GM19043 (cell line): ENCODE measurements around the gene GTF2A1.

Source experiments
- ATAC-seq: cut with Tn5 transposase; IDR thresholded peaks from one replicate; pipeline ENCODE4 v1.9.1; 2021; ENCODE audit warnings: low read depth; ENCODE audit not compliant: unreplicated experiment

GTF2A1 gene

DNA sequence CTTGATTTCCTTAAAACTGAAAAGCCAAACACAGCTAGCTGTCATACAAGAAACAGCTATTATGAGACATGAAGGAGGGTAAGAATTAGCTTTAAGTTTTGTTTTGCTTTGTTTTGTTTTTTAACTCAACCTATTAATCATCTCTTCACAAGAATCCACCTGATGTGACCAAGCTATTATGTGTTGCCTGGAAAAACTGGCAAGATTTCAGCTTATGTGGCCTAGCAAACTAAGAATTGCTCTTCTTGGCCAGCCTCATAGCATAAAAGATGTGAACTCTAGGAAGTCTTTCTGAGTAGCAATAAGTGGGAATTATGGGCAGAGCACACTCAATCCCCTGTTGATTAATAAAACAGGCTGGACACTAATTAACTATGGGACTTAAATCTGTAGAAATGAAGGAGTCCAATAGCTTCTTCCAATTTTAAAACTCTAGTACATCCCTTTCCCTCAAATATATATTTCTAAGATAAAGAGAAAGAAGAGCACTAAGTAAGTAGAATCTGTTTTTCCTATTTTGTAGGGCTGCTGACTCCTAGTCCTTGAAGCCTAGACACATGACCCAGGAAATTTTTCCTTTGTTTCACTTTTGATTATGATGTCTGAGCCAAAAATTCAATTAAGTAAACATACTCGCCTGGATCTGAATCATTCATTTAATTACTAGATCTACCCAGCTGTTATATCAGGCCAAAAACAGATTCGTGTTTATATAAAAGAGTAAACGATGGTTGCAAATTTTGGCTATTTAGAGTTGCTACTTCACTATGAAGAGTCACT is 75.7 kb downstream of the GTF2A1 start:
- ATAC-seq, result no peak

DNA sequence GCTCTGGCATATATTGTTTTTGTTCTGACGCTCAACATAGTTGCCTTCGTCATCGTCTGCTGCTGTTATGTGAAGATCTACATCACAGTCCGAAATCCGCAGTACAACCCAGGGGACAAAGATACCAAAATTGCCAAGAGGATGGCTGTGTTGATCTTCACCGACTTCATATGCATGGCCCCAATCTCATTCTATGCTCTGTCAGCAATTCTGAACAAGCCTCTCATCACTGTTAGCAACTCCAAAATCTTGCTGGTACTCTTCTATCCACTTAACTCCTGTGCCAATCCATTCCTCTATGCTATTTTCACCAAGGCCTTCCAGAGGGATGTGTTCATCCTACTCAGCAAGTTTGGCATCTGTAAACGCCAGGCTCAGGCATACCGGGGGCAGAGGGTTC is 77.0 kb downstream of the GTF2A1 start:
- ATAC-seq, result no peak

DNA sequence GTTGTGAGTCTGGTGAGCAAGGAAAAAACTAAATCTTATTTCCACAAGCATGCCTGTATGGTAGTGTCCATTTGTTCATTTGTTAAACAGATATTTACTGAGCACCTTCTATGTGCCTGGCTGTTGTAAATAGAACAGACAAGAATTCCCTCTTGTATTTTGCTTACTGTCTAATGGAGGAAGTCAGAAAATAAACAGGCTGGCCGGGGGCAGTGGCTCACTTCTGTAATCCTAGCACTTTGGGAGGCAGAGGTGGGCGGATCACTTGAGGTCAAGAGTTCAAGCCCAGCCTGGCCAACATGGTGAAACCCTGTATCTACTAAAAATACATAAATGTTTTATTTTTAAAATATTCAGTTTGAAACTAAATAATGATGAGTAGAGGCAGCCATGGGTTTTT is 79.3 kb downstream of the GTF2A1 start:
- ATAC-seq, result no peak

DNA sequence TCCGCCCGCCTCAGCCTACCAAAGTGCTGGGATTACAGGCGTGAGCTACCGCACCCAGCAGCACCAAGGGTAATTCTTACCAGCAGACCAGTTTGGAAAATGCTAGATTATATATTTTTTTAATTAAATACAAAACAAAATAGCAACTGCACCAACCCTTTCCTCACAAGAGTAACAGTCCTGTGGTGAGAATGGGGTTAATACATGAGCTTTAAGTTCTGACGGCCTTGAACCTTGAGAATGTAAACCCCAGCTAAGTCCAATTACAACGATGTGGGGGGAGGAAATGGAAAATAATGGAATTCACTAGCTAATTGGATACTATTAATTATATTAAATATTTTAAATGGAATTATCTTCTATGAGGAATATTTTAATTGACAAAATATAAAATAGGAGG is 82.3 kb downstream of the GTF2A1 start:
- no peak for ATAC-seq

DNA sequence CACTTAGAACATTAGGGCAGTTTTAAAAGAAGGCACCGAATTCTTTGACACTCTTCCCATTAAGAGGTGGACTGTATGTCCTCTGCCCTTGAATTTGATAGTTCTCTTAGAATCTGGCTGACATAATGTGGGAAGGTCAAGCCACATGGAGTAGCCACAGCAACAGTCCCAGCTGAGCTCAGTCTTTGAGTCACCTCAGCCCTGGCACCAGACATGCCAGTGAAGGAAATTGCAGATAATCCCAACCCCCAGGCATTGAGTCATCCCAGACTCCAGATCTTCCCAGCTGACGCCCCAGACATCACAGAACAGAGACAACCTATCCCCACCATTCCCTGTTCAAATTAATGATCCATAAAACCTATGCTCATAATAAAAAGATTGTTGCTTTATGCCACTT is 83.4 kb downstream of the GTF2A1 start:
- ATAC-seq, result no peak

DNA sequence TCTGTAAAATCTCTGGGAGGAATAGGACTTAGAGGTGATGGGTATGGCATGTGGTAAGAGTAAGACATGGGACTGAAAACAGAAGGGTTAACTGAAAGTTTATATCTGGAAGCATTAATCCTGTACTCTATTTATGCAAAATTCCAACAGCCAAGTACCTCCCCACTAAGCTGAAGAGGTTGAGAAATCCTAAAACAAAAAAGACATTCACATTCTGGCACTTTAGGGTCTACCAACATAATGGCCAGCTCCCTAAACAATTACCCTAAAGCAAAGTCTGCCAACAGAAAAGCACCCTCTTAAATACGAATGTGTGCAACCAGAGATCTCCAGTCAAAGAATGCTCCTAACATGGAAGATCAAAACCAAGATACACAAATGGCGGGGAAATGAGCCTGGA is 87.4 kb downstream of the GTF2A1 start:
- no peak for ATAC-seq

DNA sequence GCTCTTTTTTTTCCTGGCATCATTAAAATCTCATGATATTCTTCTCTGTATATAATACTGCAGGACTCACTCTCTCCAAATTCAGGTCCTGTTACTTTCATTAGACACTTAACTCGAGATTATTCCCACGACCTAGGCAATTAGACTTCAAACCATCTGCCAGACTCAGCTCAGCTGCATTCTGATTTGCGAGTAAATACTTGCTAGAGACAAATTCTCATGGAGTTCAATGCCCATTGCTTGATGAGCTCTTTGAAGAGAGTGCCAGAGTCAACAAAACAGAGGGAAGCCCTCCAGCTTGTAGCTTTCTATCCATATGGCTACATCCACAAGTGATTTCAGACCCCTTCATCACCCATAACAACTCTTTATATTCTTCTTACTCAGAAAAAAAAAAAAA is 88.3 kb downstream of the GTF2A1 start:
- ATAC-seq, result no peak

DNA sequence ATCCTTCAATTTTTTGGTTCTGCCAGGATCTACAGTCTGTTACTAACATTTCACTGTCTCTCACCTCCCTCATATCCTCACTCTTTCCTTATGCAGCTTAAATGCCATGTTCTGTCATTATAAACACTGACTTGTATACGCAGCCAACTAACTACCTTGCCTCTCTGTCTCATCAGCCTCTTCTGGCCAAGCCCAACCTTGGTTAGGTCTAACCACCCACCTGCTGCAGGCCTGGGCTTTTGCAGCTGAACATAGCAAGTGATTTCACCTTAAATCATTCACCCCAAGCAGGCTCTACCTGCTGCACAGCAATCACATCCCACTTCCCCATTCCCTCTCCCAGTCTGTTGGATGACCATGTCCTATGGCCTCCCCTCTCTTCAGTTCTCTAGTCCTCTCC is 91.5 kb downstream of the GTF2A1 start:
- ATAC-seq, result no peak

DNA sequence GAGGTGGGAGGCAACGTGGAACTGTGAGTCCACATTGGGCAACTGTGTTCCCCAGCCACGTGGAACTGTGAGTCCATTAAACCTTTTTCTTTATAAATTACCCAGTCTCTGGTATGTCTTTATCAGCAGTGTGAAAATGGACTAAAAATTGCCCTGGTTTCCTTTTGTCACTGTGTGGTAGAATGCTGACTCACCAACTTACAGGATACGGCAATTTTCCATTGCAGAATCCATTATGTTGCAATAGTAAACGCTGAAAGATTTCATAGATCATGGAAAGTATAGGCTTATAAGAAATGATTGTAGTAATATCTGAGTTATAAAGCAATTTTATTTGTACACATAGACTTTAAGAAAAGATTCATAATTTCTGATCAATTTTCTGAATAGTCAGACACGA is 93.0 kb downstream of the GTF2A1 start:
- ATAC-seq, result no peak

DNA sequence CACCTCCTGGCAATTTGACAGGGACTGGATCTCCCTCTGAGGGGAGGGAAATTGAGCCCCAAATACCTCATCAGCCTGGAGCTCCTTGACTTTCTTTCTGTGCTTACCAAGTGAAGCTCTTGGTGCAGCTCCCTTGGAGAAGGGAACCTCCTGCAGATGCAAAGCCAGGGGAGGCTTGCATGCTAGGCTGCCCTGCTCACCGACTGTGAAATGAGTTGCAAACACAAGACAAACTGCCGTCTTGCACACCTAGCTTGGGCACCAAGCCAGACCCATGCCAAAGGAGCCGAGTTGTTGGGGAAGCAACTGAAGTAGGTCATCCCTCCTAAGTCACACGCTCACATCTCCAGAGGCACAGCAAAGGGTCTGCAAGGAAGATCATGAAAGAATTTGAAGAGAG is 95.2 kb downstream of the GTF2A1 start:
- ATAC-seq, result no peak
